ENCODE data around the gene HOXC10. TPM values are rescaled to one million over a fixed set of nuclear protein-coding genes. Genes with fewer than 3 reads are reported as not detected.

HOXC10 gene
- total RNA-seq, 2 donors from 2014 or later: 0.51 to 7.2 TPM

- H3K4me1 ChIP-seq (replicated peaks): no peaks in the 10 kb centered on the region
- intact Hi-C loops (cut with DNase I): no loop called here
Measured at GRCh38 chr12:54019091-54019811, 34.3 kb downstream of the HOXC10 start.

GRCh38 chr12:54019924-54020590 is 35.1 kb downstream of the HOXC10 start:
- DNase-seq (ENCODE audit: low spot score): no peak
- 40% methylated on average over 10 of the region's 10 CpGs for WGBS
- intact Hi-C loops (cut with DNase I): no loop called here
- no peak for TF ChIP-seq CTCF (IDR thresholded peaks at IDR 0.05)
- no peak for TF ChIP-seq POLR2AphosphoS5 (IDR thresholded peaks at IDR 0.05)
- no peak for TF ChIP-seq POLR2A (IDR thresholded peaks at IDR 0.05)
- Histone ChIP-seq H3K4me1 (replicated peaks) (no peaks in the 10 kb centered on the region), H3K36me3 (no peaks in the 10 kb centered on the region), H3K4me3 (no peak overlapping the region), H3K27ac (no peak overlapping the region), H3K9me3 (no peaks in the 10 kb centered on the region), H3K27me3 (replicated peaks; ENCODE audit: insufficient read depth) (peaks cover 69% of the 10 kb centered on the region)

More at GRCh38 chr12:54019091-54019811, 34.3 kb downstream of the HOXC10 start:
- no peaks in the 10 kb centered on the region for H3K36me3 ChIP-seq
- H3K27me3 ChIP-seq (replicated peaks; ENCODE audit: insufficient read depth): peaks cover 69% of the 10 kb centered on the region
- no peaks in the 10 kb centered on the region for H3K9me3 ChIP-seq
- no peak overlapping the region for H3K4me3 ChIP-seq
- DNase-seq (ENCODE audit: low spot score): no peak
- 15% methylated on average over 43 of the region's 43 CpGs for WGBS
- no peak overlapping the region for H3K27ac ChIP-seq
- TF ChIP-seq POLR2A (IDR thresholded peaks at IDR 0.05): no peak
- TF ChIP-seq CTCF (IDR thresholded peaks at IDR 0.05): no peak
- TF ChIP-seq POLR2AphosphoS5 (IDR thresholded peaks at IDR 0.05): no peak

GRCh38 chr12:54020591-54021405 is 35.9 kb downstream of the HOXC10 start:
- Histone ChIP-seq H3K36me3 (no peaks in the 10 kb centered on the region), H3K9me3 (no peaks in the 10 kb centered on the region), H3K4me1 (replicated peaks) (no peaks in the 10 kb centered on the region), H3K27me3 (replicated peaks; ENCODE audit: insufficient read depth) (peaks cover 62% of the 10 kb centered on the region), H3K27ac (no peak overlapping the region), H3K4me3 (no peak overlapping the region)
- no peak for DNase-seq (ENCODE audit: low spot score)
- intact Hi-C loops (cut with DNase I): no loop called here
- 32% methylated on average over 23 of the region's 23 CpGs for WGBS
- TF ChIP-seq POLR2A (IDR thresholded peaks at IDR 0.05) (no peak), CTCF (IDR thresholded peaks at IDR 0.05) (no peak), POLR2AphosphoS5 (IDR thresholded peaks at IDR 0.05) (no peak)

GRCh38 chr12:54021432-54022013 is 36.6 kb downstream of the HOXC10 start:
- no peaks in the 10 kb centered on the region for H3K4me1 ChIP-seq (replicated peaks)
- H3K36me3 ChIP-seq: no peaks in the 10 kb centered on the region
- 9% methylated on average over 16 of the region's 16 CpGs for WGBS
- H3K27me3 ChIP-seq (replicated peaks; ENCODE audit: insufficient read depth): peaks cover 62% of the 10 kb centered on the region
- no peak overlapping the region for H3K4me3 ChIP-seq
- intact Hi-C loops (cut with DNase I): no loop called here
- H3K27ac ChIP-seq: no peak overlapping the region
- H3K9me3 ChIP-seq: no peaks in the 10 kb centered on the region
- no peak for DNase-seq (ENCODE audit: low spot score)
- no peak for TF ChIP-seq POLR2A (IDR thresholded peaks at IDR 0.05)
- TF ChIP-seq POLR2AphosphoS5 (IDR thresholded peaks at IDR 0.05): no peak
- no peak for TF ChIP-seq CTCF (IDR thresholded peaks at IDR 0.05)
